Measurements from ENCODE around the gene FAM193B.
A peak's percentile ranks its signal among the peaks of the same experiment; 100 is the strongest.

The FAM193B gene

GRCh38 chr5:177554474-177555111 lies at the start of gene FAM193B:
FAM193B (minus strand) TSS chr5:177554563; CDS start chr5:177554458, 105 bp downstream.
- H3K36me3 ChIP-seq (ENCODE audit: insufficient read depth, low read length): peaks cover 18% of the 10 kb centered on the region
- no peaks in the 10 kb centered on the region for H3K9me3 ChIP-seq (ENCODE audit: control insufficient read depth, insufficient read depth, low read length)
- H3K9ac ChIP-seq (ENCODE audit: low read depth, low read length): peak within 1 kb of the TSS; percentile 90
- H3K4me1 ChIP-seq (ENCODE audit: insufficient read depth, low read length): peaks cover 17% of the 10 kb centered on the region; the same call in 1 of the 2 replicates

- H3K4me1 ChIP-seq (ENCODE audit: insufficient read depth, low read length): peaks cover 6% of the 10 kb centered on the region; the same call in 1 of the 2 replicates
- no peaks in the 10 kb centered on the region for H3K9me3 ChIP-seq (ENCODE audit: control insufficient read depth, insufficient read depth, low read length)
- no peak overlapping the region for H3K9ac ChIP-seq (ENCODE audit: low read depth, low read length)
- H3K36me3 ChIP-seq (ENCODE audit: insufficient read depth, low read length): no peaks in the 10 kb centered on the region
These were observed 49.8 kb upstream of the FAM193B start for GRCh38 chr5:177604116-177604521.

- H3K9ac ChIP-seq (ENCODE audit: low read depth, low read length): no peak overlapping the region
- H3K4me1 ChIP-seq (ENCODE audit: insufficient read depth, low read length): peaks cover 6% of the 10 kb centered on the region; the same call in 1 of the 2 replicates
- H3K36me3 ChIP-seq (ENCODE audit: insufficient read depth, low read length): no peaks in the 10 kb centered on the region
These were observed 49.3 kb upstream of the FAM193B start for GRCh38 chr5:177603631-177604030.

GRCh38 chr5:177602458-177602830 lies 48.1 kb upstream of the FAM193B start:
- no peak overlapping the region for H3K9ac ChIP-seq (ENCODE audit: low read depth, low read length)
- H3K9me3 ChIP-seq (ENCODE audit: control insufficient read depth, insufficient read depth, low read length): no peaks in the 10 kb centered on the region
- H3K4me1 ChIP-seq (ENCODE audit: insufficient read depth, low read length): peaks cover 9% of the 10 kb centered on the region; the same call in 1 of the 2 replicates
- H3K36me3 ChIP-seq (ENCODE audit: insufficient read depth, low read length): no peaks in the 10 kb centered on the region

More at GRCh38 chr5:177603631-177604030, 49.3 kb upstream of the FAM193B start:
- no peaks in the 10 kb centered on the region for H3K9me3 ChIP-seq (ENCODE audit: control insufficient read depth, insufficient read depth, low read length)

- no peak overlapping the region for H3K9ac ChIP-seq (ENCODE audit: low read depth, low read length)
- no peaks in the 10 kb centered on the region for H3K36me3 ChIP-seq (ENCODE audit: insufficient read depth, low read length)
- peaks cover 4% of the 10 kb centered on the region; the same call in 1 of the 2 replicates for H3K4me1 ChIP-seq (ENCODE audit: insufficient read depth, low read length)
- H3K9me3 ChIP-seq (ENCODE audit: control insufficient read depth, insufficient read depth, low read length): no peaks in the 10 kb centered on the region
These were observed 47.5 kb upstream of the FAM193B start for GRCh38 chr5:177601577-177602457.

GRCh38 chr5:177601126-177601525 lies 46.8 kb upstream of the FAM193B start:
- Histone ChIP-seq H3K4me1 (ENCODE audit: insufficient read depth, low read length) (peaks cover 3% of the 10 kb centered on the region; the same call in 1 of the 2 replicates), H3K36me3 (ENCODE audit: insufficient read depth, low read length) (no peaks in the 10 kb centered on the region), H3K9me3 (ENCODE audit: control insufficient read depth, insufficient read depth, low read length) (no peaks in the 10 kb centered on the region), H3K9ac (ENCODE audit: low read depth, low read length) (no peak overlapping the region; the same call in 1 of the 2 replicates)

- H3K4me1 ChIP-seq (ENCODE audit: insufficient read depth, low read length): peaks cover 3% of the 10 kb centered on the region; the same call in 1 of the 2 replicates
- H3K9ac ChIP-seq (ENCODE audit: low read depth, low read length): peak overlapping the region; percentile 87
- no peaks in the 10 kb centered on the region for H3K36me3 ChIP-seq (ENCODE audit: insufficient read depth, low read length)
- H3K9me3 ChIP-seq (ENCODE audit: control insufficient read depth, insufficient read depth, low read length): no peaks in the 10 kb centered on the region
These were observed 46.2 kb upstream of the FAM193B start for GRCh38 chr5:177600508-177601018.

GRCh38 chr5:177599731-177600507 lies 45.6 kb upstream of the FAM193B start, which contains the start of gene B4GALT7:
B4GALT7 (plus strand) TSS chr5:177600132; CDS start chr5:177600211, 79 bp downstream.
- Histone ChIP-seq H3K9me3 (ENCODE audit: control insufficient read depth, insufficient read depth, low read length) (no peaks in the 10 kb centered on the region), H3K36me3 (ENCODE audit: insufficient read depth, low read length) (peaks cover 6% of the 10 kb centered on the region; the same call in 1 of the 2 replicates), H3K9ac (ENCODE audit: low read depth, low read length) (peak within 1 kb of the TSS; percentile 87), H3K4me1 (ENCODE audit: insufficient read depth, low read length) (peaks cover 3% of the 10 kb centered on the region; the same call in 1 of the 2 replicates)

- Histone ChIP-seq H3K4me1 (ENCODE audit: insufficient read depth, low read length) (peaks cover 3% of the 10 kb centered on the region; the same call in 1 of the 2 replicates), H3K36me3 (ENCODE audit: insufficient read depth, low read length) (peaks cover 19% of the 10 kb centered on the region), H3K9me3 (ENCODE audit: control insufficient read depth, insufficient read depth, low read length) (no peaks in the 10 kb centered on the region), H3K9ac (ENCODE audit: low read depth, low read length) (no peak overlapping the region; the same call in 1 of the 2 replicates)
These were observed 44.1 kb upstream of the FAM193B start for GRCh38 chr5:177598477-177598876.

GRCh38 chr5:177596775-177597238 lies 42.4 kb upstream of the FAM193B start:
- H3K9ac ChIP-seq (ENCODE audit: low read depth, low read length): no peak overlapping the region
- no peaks in the 10 kb centered on the region for H3K9me3 ChIP-seq (ENCODE audit: control insufficient read depth, insufficient read depth, low read length)
- H3K4me1 ChIP-seq (ENCODE audit: insufficient read depth, low read length): peaks cover 3% of the 10 kb centered on the region; the same call in 1 of the 2 replicates

GRCh38 chr5:177595991-177596774 lies 41.8 kb upstream of the FAM193B start:
- Histone ChIP-seq H3K4me1 (ENCODE audit: insufficient read depth, low read length) (peaks cover 3% of the 10 kb centered on the region; the same call in 1 of the 2 replicates), H3K36me3 (ENCODE audit: insufficient read depth, low read length) (peaks cover 21% of the 10 kb centered on the region), H3K9ac (ENCODE audit: low read depth, low read length) (no peak overlapping the region), H3K9me3 (ENCODE audit: control insufficient read depth, insufficient read depth, low read length) (no peaks in the 10 kb centered on the region)

More at GRCh38 chr5:177596775-177597238, 42.4 kb upstream of the FAM193B start:
- peaks cover 21% of the 10 kb centered on the region for H3K36me3 ChIP-seq (ENCODE audit: insufficient read depth, low read length)

- H3K4me1 ChIP-seq (ENCODE audit: insufficient read depth, low read length): 0 out of 2 replicates have a peak, but pooled peaks cover 3% of the 10 kb centered on the region
- no peaks in the 10 kb centered on the region for H3K9me3 ChIP-seq (ENCODE audit: control insufficient read depth, insufficient read depth, low read length)
- H3K36me3 ChIP-seq (ENCODE audit: insufficient read depth, low read length): peaks cover 21% of the 10 kb centered on the region
- H3K9ac ChIP-seq (ENCODE audit: low read depth, low read length): no peak overlapping the region
These were observed 40.7 kb upstream of the FAM193B start for GRCh38 chr5:177595026-177595585.

- no peaks in the 10 kb centered on the region for H3K9me3 ChIP-seq (ENCODE audit: control insufficient read depth, insufficient read depth, low read length)
- peaks cover 21% of the 10 kb centered on the region for H3K36me3 ChIP-seq (ENCODE audit: insufficient read depth, low read length)
- no peak overlapping the region for H3K9ac ChIP-seq (ENCODE audit: low read depth, low read length)
- 0 out of 2 replicates have a peak, but pooled peaks cover 3% of the 10 kb centered on the region for H3K4me1 ChIP-seq (ENCODE audit: insufficient read depth, low read length)
These were observed 39.7 kb upstream of the FAM193B start for GRCh38 chr5:177594071-177594470.
